NCI-H2196 treated with DMSO at 0.1 percent for 48 hours (cell line): ENCODE data around the gene CNOT4.

Experiments
- DNase-seq: peaks from one replicate; lab custom pipeline; 2025; ENCODE audit not compliant: unreplicated experiment; lab: John Stamatoyannopoulos, UW

The CNOT4 gene

GRCh38 chr7:135405969-135406368 lies 103.9 kb downstream of the CNOT4 start:
- no peak for DNase-seq

GRCh38 chr7:135403302-135403701 lies 106.6 kb downstream of the CNOT4 start:
- DNase-seq: no peak

GRCh38 chr7:135397689-135398088 lies 112.2 kb downstream of the CNOT4 start:
- no peak for DNase-seq

- DNase-seq: no peak
Observed at GRCh38 chr7:135392701-135393100, 117.2 kb downstream of the CNOT4 start.

- DNase-seq: no peak
Observed at GRCh38 chr7:135391514-135391913, 118.4 kb downstream of the CNOT4 start.

DNA sequence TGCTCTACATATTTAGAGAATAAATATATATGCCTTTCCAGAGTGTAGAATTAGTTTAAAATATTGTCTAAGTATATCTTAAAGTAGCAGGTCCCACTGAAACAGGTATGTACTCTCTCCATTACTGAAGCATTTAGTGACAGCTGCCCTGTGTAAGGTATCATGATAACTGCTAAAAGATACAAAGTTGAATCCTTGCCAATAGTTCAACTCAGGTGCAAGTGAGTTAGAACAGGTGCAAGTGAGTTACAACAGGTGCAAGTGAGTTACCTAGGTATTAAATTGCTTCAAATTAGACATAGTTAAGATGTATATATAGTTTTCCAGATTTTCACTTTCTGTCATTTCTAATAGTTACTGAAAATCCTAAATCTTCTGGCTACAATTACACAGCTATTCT lies 119.1 kb downstream of the CNOT4 start:
- peak; percentile 31 for DNase-seq

GRCh38 chr7:135389971-135390370 lies 119.9 kb downstream of the CNOT4 start:
- DNase-seq: no peak

DNA sequence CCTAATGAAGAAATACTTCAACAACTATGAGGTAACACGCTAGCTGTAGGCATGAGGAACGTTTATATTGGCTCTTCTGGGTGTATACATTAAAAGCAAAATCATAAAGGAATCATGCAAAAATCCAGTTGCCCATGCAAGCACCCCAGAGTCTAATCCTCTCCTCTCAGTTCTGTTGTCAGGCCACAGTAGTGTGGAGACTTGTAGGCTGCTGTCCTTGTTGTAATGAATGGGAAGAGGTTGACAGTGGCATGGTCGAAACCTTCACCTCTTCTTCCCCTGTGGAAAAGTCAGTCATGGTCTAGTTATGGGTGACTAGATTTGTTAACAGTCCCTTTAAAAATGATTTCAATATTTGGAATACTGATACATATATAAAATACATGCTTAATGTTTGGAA lies 121.3 kb downstream of the CNOT4 start:
- no peak for DNase-seq

GRCh38 chr7:135386776-135387175 lies 123.1 kb downstream of the CNOT4 start:
- no peak for DNase-seq

DNA sequence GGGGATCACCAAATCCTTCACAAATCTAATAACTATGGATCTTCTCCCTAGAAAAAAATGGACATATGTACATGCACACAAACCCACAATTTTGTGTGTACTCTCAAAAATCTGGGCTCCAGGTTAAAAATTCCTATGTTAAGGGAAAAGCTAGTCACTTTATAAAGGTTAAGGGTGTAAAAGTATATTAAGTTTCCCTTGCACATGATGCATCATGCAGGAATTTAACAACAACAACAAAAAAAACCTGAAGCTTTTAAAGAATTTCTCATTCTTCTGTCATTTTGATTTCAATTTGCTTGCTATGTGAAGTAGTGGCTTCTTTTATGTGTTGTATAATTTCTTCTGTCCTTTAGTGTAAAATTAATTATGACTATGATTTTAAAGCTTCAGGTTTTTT lies 123.7 kb downstream of the CNOT4 start:
- DNase-seq: no peak

DNA sequence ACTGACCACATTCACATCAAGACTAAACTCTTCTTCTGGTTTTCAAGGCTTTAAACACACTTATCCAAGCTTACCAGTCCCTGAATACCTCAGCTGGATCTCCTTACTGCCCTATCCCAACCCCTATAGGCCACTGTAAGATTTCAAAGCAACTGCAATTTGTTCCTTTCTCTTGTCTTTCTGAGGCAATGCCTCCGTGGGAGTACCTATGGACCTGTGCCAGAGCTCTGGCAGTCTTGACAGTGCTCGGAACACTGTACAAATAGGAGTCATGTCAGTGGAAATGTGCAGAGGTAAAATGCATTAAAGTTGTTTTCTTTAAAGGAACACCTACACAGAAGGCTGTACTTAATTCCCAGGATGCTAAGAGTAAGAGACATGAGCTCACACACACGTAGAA lies 124.7 kb downstream of the CNOT4 start:
- no peak for DNase-seq

DNA sequence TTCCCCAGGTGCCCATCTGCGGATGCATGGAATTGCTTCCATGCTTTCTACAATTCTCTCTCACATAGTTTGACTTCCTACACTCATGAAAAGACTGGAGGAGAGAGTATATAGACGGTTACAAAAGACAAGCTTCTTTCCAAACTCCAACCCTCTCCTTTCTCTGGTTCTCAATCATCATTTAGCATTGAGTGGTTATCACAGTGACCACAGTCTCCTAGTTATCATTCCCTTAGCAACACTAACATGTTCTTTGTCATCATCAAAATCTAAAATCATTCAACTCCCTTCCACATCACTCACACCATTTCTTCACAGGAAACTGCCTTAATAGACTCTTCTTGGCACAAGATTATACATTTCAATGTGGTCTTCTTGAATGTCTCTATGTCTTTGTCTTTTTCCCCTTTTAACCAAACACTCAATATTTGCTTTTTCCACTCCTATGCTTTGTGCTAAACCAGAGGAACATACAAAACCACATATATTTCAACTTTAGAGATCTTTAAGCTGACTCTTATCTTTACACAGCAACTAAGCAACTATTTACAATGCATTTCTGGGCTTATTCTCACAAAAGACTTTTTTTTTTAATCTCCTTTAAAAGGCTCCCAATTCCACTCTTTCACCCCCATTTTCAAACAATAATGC lies 126.3 kb downstream of the CNOT4 start:
- DNase-seq: no peak

GRCh38 chr7:135382173-135382572 lies 127.7 kb downstream of the CNOT4 start:
- no peak for DNase-seq

DNA sequence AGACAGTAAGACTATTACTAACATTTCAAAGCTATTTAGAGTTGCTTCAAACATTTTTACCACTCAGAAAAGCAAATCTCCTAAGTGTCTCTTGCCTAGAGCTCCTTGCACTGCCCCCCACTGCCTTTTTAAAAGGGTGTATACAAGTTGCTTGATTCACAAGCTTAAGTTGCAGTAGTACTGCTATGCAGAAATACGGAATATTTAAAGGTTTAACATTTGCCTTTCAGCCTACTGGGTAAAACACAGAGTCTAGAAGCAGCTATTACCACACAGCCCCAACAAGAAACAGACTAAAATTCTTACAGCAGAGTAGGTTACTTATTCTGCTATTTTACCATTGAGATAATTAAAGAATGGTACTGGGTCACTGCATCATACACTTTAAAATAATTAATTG lies 128.5 kb downstream of the CNOT4 start:
- DNase-seq: no peak

- DNase-seq: no peak
Observed at GRCh38 chr7:135380351-135380750, 129.6 kb downstream of the CNOT4 start.

- no peak for DNase-seq
Observed at GRCh38 chr7:135377171-135377570, 132.7 kb downstream of the CNOT4 start.

DNA sequence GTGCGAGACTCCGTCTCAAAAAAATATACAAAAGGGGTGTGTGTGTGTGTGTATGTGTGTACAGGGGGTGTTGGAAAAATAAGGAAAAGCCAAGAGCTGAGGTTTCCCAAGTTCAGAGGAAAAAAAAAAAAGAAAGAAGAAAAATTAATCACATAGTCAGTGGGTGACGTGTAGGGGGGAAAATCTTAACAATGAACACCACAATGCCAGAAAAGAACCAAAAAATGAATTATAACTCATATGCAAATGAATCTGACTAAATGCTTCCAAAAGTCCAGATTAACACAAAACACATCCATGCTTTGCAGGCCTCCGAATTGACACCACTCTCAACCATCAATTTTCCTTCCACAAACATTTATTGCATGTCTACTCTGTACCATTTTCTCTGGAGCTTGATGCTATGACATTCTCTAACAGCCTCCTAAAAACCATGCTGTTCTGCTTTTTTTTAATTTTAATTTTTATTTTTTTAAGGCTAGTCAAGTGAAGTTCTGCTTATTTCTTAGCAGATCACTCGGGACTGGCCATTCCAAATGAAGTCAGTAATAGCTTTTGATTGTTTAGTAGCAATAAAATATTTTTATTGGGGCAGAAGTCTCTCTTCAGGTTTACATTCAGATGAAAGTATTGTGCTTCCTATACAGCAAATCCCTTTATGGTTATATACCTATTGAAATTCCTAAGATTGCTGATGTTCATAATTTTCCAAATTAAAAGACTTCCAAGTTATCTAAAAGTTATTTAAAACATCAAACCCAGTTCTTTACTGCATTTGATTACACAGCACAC lies 133.8 kb downstream of the CNOT4 start:
- no peak for DNase-seq

- DNase-seq: no peak
Observed at GRCh38 chr7:135374736-135375135, 135.2 kb downstream of the CNOT4 start.

DNA sequence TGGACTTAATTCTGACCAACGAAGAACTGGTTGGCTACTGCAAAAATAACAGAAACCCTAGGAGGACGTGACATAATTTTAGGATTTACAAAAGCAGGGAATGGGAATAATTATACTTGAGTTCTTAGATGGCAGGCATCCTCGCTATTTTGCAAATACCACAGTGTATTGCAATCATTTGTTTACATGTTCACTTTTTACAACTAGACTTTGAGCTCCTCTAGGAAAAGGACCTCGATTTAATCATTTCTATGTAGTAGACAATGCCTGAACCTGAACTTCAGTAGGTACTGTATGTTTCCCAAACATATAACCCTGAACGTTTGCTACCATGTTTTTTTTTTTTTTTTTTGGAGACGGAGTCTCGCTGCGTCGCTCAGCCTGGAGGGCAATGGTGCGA lies 137.7 kb downstream of the CNOT4 start:
- DNase-seq: no peak

- DNase-seq: no peak
Observed at GRCh38 chr7:135370656-135371055, 139.2 kb downstream of the CNOT4 start.

- no peak for DNase-seq
Observed at GRCh38 chr7:135369405-135369804, 140.5 kb downstream of the CNOT4 start.

GRCh38 chr7:135368416-135369186 lies 141.3 kb downstream of the CNOT4 start:
- DNase-seq: no peak
